ENCODE measurements around the gene SEC23A. TPM values are rescaled to one million over a fixed set of nuclear protein-coding genes. Genes with fewer than 3 reads are reported as not detected.

SEC23A gene
- total and polyA plus RNA-seq, 2 of the 8 experiments (the other 6 are each of a cell fraction or from before 2014, with no cell fraction given): 30.9 to 58.2 TPM

- TF ChIP-seq KDM1A (IDR thresholded peaks at IDR 0.05; ENCODE audit: borderline replicate concordance, low read length): no peak
- no peak for TF ChIP-seq SRF (IDR thresholded peaks at IDR 0.05; ENCODE audit: low read depth, low read length)
- no peak for TF ChIP-seq FOSL1 (IDR thresholded peaks at IDR 0.05; ENCODE audit: insufficient read depth, low read depth, low read length)
Measured at GRCh38 chr14:39109893-39110715, 7.1 kb upstream of the SEC23A start (continued).

Data from H1 (cell line).